H9 (cell line): ENCODE data around the gene KCNMA1. TPM values are rescaled to one million over a fixed set of nuclear protein-coding genes. Genes with fewer than 3 reads are reported as not detected.

ENCODE experiments used
- DNase-seq: peaks from one replicate; pipeline ENCODE4 v3.0.0-alpha.2; 2017
- H2AFZ ChIP-seq: one replicate; pipeline ENCODE4 v1.6.1; 2013; ENCODE audit warnings: mild to moderate bottlenecking, low read length, control low read depth, moderate library complexity
- H2AK5ac ChIP-seq: 2 replicates; pipeline ENCODE4 v1.6.1; 2013; ENCODE audit warnings: low read length, control low read depth, mixed read lengths; ENCODE audit not compliant: insufficient read length
- H2BK120ac ChIP-seq: one replicate; pipeline ENCODE4 v1.6.1; 2013; ENCODE audit warnings: low read depth, mild to moderate bottlenecking, low read length, control low read depth, inconsistent platforms; ENCODE audit not compliant: poor library complexity, severe bottlenecking
- H2BK12ac ChIP-seq: 2 replicates; pipeline ENCODE4 v1.6.1; 2013; ENCODE audit warnings: low read length, control low read depth, mixed read lengths, low read depth; ENCODE audit not compliant: insufficient read length
- H2BK15ac ChIP-seq: 2 replicates; pipeline ENCODE4 v1.6.1; 2013; ENCODE audit warnings: low read depth, low read length, control low read depth
- H2BK20ac ChIP-seq: one replicate; pipeline ENCODE4 v1.6.1; 2013; ENCODE audit warnings: low read depth, mild to moderate bottlenecking, low read length, control low read depth, inconsistent platforms; ENCODE audit not compliant: poor library complexity, severe bottlenecking
- H2BK5ac ChIP-seq: 2 replicates; pipeline ENCODE4 v1.6.1; 2013; ENCODE audit warnings: low read length, control low read depth, mixed read lengths; ENCODE audit not compliant: insufficient read length
- H3K14ac ChIP-seq: 2 replicates; pipeline ENCODE4 v1.6.1; 2013; ENCODE audit warnings: low read length, control low read depth; ENCODE audit not compliant: insufficient read depth
- H3K18ac ChIP-seq: 2 replicates; pipeline ENCODE4 v1.6.1; 2013; ENCODE audit warnings: low read depth, mild to moderate bottlenecking, mixed read lengths, low read length, control low read depth; ENCODE audit not compliant: insufficient read length
- H3K23ac ChIP-seq: 2 replicates; pipeline ENCODE4 v1.6.1; 2013; ENCODE audit warnings: low read length, control low read depth, mixed read lengths, low read depth; ENCODE audit not compliant: insufficient read length
- H3K23me2 ChIP-seq: 2 replicates; pipeline ENCODE4 v1.6.1; 2013; ENCODE audit warnings: low read depth, mild to moderate bottlenecking, mixed read lengths, low read length, control low read depth; ENCODE audit not compliant: insufficient read length, poor library complexity, severe bottlenecking
- H3K27ac ChIP-seq: 2 replicates; pipeline ENCODE4 v1.5.1; 2013; ENCODE audit warnings: low read length, control low read depth, mixed read lengths, low read depth; ENCODE audit not compliant: insufficient read length
- H3K27me3 ChIP-seq: 2 replicates; pipeline ENCODE4 v1.6.1; 2013; ENCODE audit warnings: low read length, control low read depth, inconsistent platforms; ENCODE audit not compliant: insufficient read depth
- H3K4ac ChIP-seq: 2 replicates; pipeline ENCODE4 v1.6.1; 2013; ENCODE audit warnings: low read depth, mild to moderate bottlenecking, control low read depth, inconsistent platforms, low read length, moderate library complexity
- H3K4me1 ChIP-seq: 2 replicates; pipeline ENCODE4 v1.6.1; 2013; ENCODE audit warnings: low read length, control low read depth, inconsistent platforms; ENCODE audit not compliant: insufficient read depth
- H3K4me2 ChIP-seq: 2 replicates; pipeline ENCODE4 v1.6.1; 2013; ENCODE audit warnings: low read length, control low read depth, mixed read lengths; ENCODE audit not compliant: insufficient read length, insufficient read depth
- H3K56ac ChIP-seq: 2 replicates; pipeline ENCODE4 v1.6.1; 2013; ENCODE audit warnings: low read depth, mild to moderate bottlenecking, mixed read lengths, low read length, control low read depth; ENCODE audit not compliant: insufficient read length
- H3K79me1 ChIP-seq: 2 replicates; pipeline ENCODE4 v1.6.1; 2013; ENCODE audit warnings: low read depth, mild to moderate bottlenecking, moderate library complexity, low read length, control low read depth, inconsistent platforms; ENCODE audit not compliant: insufficient read depth, poor library complexity, severe bottlenecking
- H3K79me2 ChIP-seq: 2 replicates; pipeline ENCODE4 v1.6.1; 2013; ENCODE audit warnings: low read length, control low read depth, inconsistent platforms; ENCODE audit not compliant: insufficient read depth
- H3K9ac ChIP-seq: 2 replicates; pipeline ENCODE4 v1.6.1; 2013; ENCODE audit warnings: low read length, control low read depth, mixed read lengths; ENCODE audit not compliant: insufficient read length; ENCODE audit errors: extremely low read depth
- H3K9me3 ChIP-seq: one replicate; pipeline ENCODE4 v1.6.1; 2013; ENCODE audit warnings: low read depth, low read length, inconsistent platforms; ENCODE audit not compliant: control insufficient read depth
- H3T11ph ChIP-seq: one replicate; pipeline ENCODE4 v1.6.1; 2013; ENCODE audit warnings: mild to moderate bottlenecking, low read length, control low read depth, inconsistent platforms
- H4K20me1 ChIP-seq: one replicate; pipeline ENCODE4 v1.6.1; 2013; ENCODE audit not compliant: control insufficient read depth, insufficient read length, insufficient read depth
- H4K5ac ChIP-seq: 2 replicates; pipeline ENCODE4 v1.6.1; 2013; ENCODE audit warnings: low read depth, mild to moderate bottlenecking, mixed read lengths, low read length, control low read depth; ENCODE audit not compliant: insufficient read length
- H4K8ac ChIP-seq: replicated peaks from 2 replicates; pipeline ENCODE4 v1.6.1; 2013; ENCODE audit warnings: low read length, control low read depth, mixed read lengths, low read depth; ENCODE audit not compliant: insufficient read length
- H4K91ac ChIP-seq: 2 replicates; pipeline ENCODE4 v1.6.1; 2013; ENCODE audit warnings: low read depth, mild to moderate bottlenecking, moderate library complexity, mixed read lengths, low read length, control low read depth; ENCODE audit not compliant: insufficient read length
- H3K27ac Mint-ChIP-seq, 3 experiments: 2 replicates in 2 of 3; 3 replicates in 1 of 3; pipeline ENCODE4 v1.8.0; 2020 to 2021; ENCODE audit warnings: mixed read lengths in 3 of 3, mild to moderate bottlenecking in 1 of 3, moderate library complexity in 1 of 3
- H3K27me3 Mint-ChIP-seq: 2 replicates; pipeline ENCODE4 v1.8.0; 2021; ENCODE audit warnings: low read depth, mild to moderate bottlenecking, moderate library complexity, mixed read lengths
- H3K36me3 Mint-ChIP-seq, 3 experiments: 2 replicates in 2 of 3; 3 replicates in 1 of 3; pipeline ENCODE4 v1.8.0; 2020 to 2021; ENCODE audit warnings: low read depth in 3 of 3, mixed read lengths in 3 of 3; ENCODE audit not compliant: insufficient read depth in 1 of 3
- H3K4me1 Mint-ChIP-seq, 2 experiments: 2 replicates each; pipeline ENCODE4 v1.8.0; 2020; ENCODE audit warnings: mixed read lengths in 2 of 2
- H3K4me3 Mint-ChIP-seq, 2 experiments: 2 replicates in 1 of 2; 3 replicates in 1 of 2; pipeline ENCODE4 v1.8.0; 2020 to 2021; ENCODE audit warnings: mild to moderate bottlenecking in 2 of 2, mixed read lengths in 2 of 2, moderate library complexity in 1 of 2
- H3K9me3 Mint-ChIP-seq, 2 experiments: 2 replicates in 1 of 2; 3 replicates in 1 of 2; pipeline ENCODE4 v1.8.0; 2020; ENCODE audit warnings: mild to moderate bottlenecking in 2 of 2, mixed read lengths in 2 of 2, moderate library complexity in 1 of 2
- CTCF ChIP-seq: fragments of 200-600 bp; sonication (generic); conservative IDR thresholded peaks from 3 replicates; pipeline ENCODE4 v1.8.0; 2021; ENCODE audit warnings: antibody characterized with exemption, mild to moderate bottlenecking
- WGBS: extraction: QIAGEN DNeasy Blood & Tissue Kit; methylation state at CpG from one replicate; pipeline ENCODE4 v1.1.7; 2013; ENCODE audit warnings: missing lambda C conversion rate, low lambda C conversion rate, mixed read lengths; ENCODE audit not compliant: insufficient read length; ENCODE audit errors: extremely low coverage; 5-methylcytosine and 5-hydroxymethylcytosine counted together
- total RNA-seq: library from RNA; stranded (reverse); gene quantifications from 2 replicates; pipeline ENCODE4 v1.2.1, GENCODE V29; 2021

The KCNMA1 gene
- total RNA-seq, 1 experiment from 2014 or later, result 2.0 TPM

- Histone ChIP-seq H3K9ac (no peak overlapping the region), H3K9me3 (no peaks in the 10 kb centered on the region), H3K27me3 (no peaks in the 10 kb centered on the region), H3K79me1 (no peaks in the 10 kb centered on the region), H4K5ac (no peak overlapping the region), H4K20me1 (no peaks in the 10 kb centered on the region), H3T11ph (no peak overlapping the region), H4K8ac (no peak overlapping the region), H3K4ac (no peak overlapping the region), H3K79me2 (no peaks in the 10 kb centered on the region), H3K56ac (no peak overlapping the region), H3K4me2 (no peak overlapping the region), H2BK120ac (no peak overlapping the region), H3K18ac (no peak overlapping the region), H2AK5ac (no peak overlapping the region), H3K4me1 (no peaks in the 10 kb centered on the region; the same call in 1 of the 2 replicates), H2BK15ac (no peak overlapping the region), H2BK20ac (no peak overlapping the region), H2BK12ac (no peak overlapping the region), H3K14ac (no peak overlapping the region), H3K23me2 (no peaks in the 10 kb centered on the region), H2AFZ (no peak overlapping the region), H4K91ac (no peak overlapping the region), H3K27ac (no peak overlapping the region), H3K23ac (no peak overlapping the region), H2BK5ac (no peak overlapping the region)
- no peaks in the 10 kb centered on the region for H3K9me3 Mint-ChIP-seq
- peaks cover 30 to 41% of the 10 kb centered on the region in 2 experiments for H3K4me1 Mint-ChIP-seq
- H3K27me3 Mint-ChIP-seq, result no peaks in the 10 kb centered on the region; the same call in 1 of the 2 replicates
- no peak for TF ChIP-seq CTCF
- no CpG with 5 or more reads among the region's 4 CpGs for WGBS
- H3K36me3 Mint-ChIP-seq, result no peaks in the 10 kb centered on the region
- no peak overlapping the region for H3K27ac Mint-ChIP-seq
- H3K4me3 Mint-ChIP-seq, result no peak overlapping the region
- no peak for DNase-seq
Measured at GRCh38 chr10:77386365-77386764, 251.2 kb downstream of the KCNMA1 start.
